HL-60 (cell line): ENCODE measurements around the gene ULK2.

ENCODE experiments used
- DNase-seq, 2 experiments: peaks; one replicate each; pipeline ENCODE4 v3.0.0-alpha.2; 2010 to 2020; ENCODE audit warnings: low read depth in 1 of 2, low spot score in 1 of 2
- H3K27ac ChIP-seq: fragments of 250-450 bp; sonication (Bioruptor Pico); replicated peaks from 2 replicates; pipeline ENCODE4 v1.5.1; 2020; ENCODE audit warnings: mild to moderate bottlenecking, moderate library complexity
- H3K27me3 ChIP-seq: fragments of 250-450 bp; sonication (Bioruptor Pico); 2 replicates; pipeline ENCODE4 v1.5.1; 2021; ENCODE audit warnings: mild to moderate bottlenecking, moderate library complexity; ENCODE audit not compliant: insufficient read depth, poor library complexity, severe bottlenecking
- H3K4me3 ChIP-seq: replicated peaks from 2 replicates; pipeline ENCODE4 v1.5.1; 2011; ENCODE audit warnings: mild to moderate bottlenecking, control low read depth, low read length; ENCODE audit not compliant: insufficient read depth
- GABPA ChIP-seq: IDR thresholded peaks from 2 replicates; pipeline ENCODE4 v1.6.1; 2012; ENCODE audit warnings: low read depth
- POLR2AphosphoS5 ChIP-seq: IDR thresholded peaks from 2 replicates; pipeline ENCODE4 v1.6.1; 2012; ENCODE audit warnings: low read depth
- SPI1 ChIP-seq: IDR thresholded peaks from 2 replicates; pipeline ENCODE4 v1.6.1; 2012; ENCODE audit warnings: low read depth, mild to moderate bottlenecking, borderline replicate concordance
- TF ChIP-seq, protein P1 (sequence below): IDR thresholded peaks from one replicate; pipeline ENCODE4 v1.5.1; 2011; ENCODE audit warnings: low read length, control low read depth, inconsistent platforms; ENCODE audit not compliant: insufficient read depth
- TF ChIP-seq, protein P2 (sequence below): IDR thresholded peaks from 2 replicates; pipeline ENCODE4 v1.6.1; 2012; ENCODE audit warnings: low read depth; ENCODE audit not compliant: insufficient replicate concordance

ULK2 gene

GRCh38 chr17:19755821-19756510, 111.8 kb downstream of the ULK2 start:
- H3K27me3 ChIP-seq = no peaks in the 10 kb centered on the region
- no peak overlapping the region for H3K4me3 ChIP-seq
- TF ChIP-seq SPI1 (no peak), GABPA (no peak), POLR2AphosphoS5 (no peak)
- TF ChIP-seq, protein P1, sequence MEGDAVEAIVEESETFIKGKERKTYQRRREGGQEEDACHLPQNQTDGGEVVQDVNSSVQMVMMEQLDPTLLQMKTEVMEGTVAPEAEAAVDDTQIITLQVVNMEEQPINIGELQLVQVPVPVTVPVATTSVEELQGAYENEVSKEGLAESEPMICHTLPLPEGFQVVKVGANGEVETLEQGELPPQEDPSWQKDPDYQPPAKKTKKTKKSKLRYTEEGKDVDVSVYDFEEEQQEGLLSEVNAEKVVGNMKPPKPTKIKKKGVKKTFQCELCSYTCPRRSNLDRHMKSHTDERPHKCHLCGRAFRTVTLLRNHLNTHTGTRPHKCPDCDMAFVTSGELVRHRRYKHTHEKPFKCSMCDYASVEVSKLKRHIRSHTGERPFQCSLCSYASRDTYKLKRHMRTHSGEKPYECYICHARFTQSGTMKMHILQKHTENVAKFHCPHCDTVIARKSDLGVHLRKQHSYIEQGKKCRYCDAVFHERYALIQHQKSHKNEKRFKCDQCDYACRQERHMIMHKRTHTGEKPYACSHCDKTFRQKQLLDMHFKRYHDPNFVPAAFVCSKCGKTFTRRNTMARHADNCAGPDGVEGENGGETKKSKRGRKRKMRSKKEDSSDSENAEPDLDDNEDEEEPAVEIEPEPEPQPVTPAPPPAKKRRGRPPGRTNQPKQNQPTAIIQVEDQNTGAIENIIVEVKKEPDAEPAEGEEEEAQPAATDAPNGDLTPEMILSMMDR = no peak
- TF ChIP-seq, protein P2, sequence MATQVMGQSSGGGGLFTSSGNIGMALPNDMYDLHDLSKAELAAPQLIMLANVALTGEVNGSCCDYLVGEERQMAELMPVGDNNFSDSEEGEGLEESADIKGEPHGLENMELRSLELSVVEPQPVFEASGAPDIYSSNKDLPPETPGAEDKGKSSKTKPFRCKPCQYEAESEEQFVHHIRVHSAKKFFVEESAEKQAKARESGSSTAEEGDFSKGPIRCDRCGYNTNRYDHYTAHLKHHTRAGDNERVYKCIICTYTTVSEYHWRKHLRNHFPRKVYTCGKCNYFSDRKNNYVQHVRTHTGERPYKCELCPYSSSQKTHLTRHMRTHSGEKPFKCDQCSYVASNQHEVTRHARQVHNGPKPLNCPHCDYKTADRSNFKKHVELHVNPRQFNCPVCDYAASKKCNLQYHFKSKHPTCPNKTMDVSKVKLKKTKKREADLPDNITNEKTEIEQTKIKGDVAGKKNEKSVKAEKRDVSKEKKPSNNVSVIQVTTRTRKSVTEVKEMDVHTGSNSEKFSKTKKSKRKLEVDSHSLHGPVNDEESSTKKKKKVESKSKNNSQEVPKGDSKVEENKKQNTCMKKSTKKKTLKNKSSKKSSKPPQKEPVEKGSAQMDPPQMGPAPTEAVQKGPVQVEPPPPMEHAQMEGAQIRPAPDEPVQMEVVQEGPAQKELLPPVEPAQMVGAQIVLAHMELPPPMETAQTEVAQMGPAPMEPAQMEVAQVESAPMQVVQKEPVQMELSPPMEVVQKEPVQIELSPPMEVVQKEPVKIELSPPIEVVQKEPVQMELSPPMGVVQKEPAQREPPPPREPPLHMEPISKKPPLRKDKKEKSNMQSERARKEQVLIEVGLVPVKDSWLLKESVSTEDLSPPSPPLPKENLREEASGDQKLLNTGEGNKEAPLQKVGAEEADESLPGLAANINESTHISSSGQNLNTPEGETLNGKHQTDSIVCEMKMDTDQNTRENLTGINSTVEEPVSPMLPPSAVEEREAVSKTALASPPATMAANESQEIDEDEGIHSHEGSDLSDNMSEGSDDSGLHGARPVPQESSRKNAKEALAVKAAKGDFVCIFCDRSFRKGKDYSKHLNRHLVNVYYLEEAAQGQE = no peak
- DNase-seq = no peak
- H3K27ac ChIP-seq = no peak overlapping the region

DNA sequence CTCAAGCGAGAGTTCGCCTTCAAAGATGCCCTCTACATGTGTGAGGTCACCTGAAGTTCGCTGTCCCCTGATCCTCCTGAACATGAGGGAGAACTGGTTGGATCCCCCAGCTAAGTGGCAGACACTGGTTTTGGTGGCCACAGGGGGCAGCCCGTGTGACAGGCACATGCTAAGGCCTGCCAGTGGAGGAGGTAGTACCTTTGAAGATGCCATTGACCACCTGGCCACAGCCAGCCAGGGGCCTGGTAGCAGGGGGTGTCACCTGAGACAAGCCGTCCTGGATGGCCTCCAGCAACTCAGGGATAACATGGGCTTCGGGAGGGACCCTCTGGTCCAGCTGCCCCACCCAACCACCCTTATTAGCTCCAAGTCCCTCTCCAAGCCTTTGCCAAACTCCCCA, 112.3 kb downstream of the ULK2 start:
- TF ChIP-seq POLR2AphosphoS5 (no peak), GABPA (no peak), SPI1 (no peak)
- TF ChIP-seq, protein P1 = no peak
- TF ChIP-seq, protein P2 = no peak
- no peak overlapping the region for H3K27ac ChIP-seq
- no peak for DNase-seq
- no peaks in the 10 kb centered on the region for H3K27me3 ChIP-seq
- H3K4me3 ChIP-seq = no peak overlapping the region

DNA sequence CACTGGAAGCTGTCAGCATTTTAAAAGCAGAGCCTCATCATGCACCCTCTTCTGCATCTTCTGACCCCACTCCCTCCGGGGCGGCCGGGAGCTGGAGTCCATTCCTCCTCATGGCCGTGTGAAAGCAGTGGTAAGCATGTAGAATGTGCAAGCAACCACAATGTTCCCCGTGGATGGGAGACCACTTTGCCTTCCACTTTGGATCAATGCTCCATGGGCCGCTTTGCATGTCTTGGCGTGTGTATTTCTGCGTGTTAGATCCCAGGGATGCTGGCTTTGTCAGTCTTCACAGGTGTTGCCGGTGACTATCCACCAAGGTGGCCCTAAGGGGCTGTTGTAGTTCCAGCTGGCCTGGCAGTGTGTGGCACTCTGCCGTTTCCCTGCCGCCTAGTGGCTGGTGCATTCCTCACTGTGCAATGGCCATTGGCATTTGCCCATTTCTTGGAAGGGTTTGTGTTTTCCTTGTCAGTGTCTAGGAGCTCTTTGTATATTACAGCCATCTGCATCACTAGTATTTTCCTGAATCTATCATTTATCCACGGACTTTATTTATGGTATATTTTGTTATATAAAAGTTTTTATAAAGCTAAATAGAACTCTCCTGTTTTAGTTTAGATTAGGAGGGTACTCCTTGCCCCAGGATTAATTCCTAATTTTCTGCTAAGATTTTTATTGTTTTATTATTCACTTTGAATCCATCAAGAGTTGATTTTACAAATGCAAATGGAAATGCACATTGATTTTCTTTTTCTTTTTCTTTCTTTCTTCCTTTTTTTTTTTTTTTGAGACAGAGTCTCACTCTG, 113.9 kb downstream of the ULK2 start:
- no peak overlapping the region for H3K27ac ChIP-seq

More for the DNA sequence above, 113.9 kb downstream of the ULK2 start:
- DNase-seq = no peak
- H3K27me3 ChIP-seq = no peaks in the 10 kb centered on the region
- TF ChIP-seq POLR2AphosphoS5 = no peak
- TF ChIP-seq, protein P2 = no peak
- TF ChIP-seq, protein P1 = no peak
- H3K4me3 ChIP-seq = no peak overlapping the region
